CD4-positive, alpha-beta T cell treated with Interleukin-10 for 1 hour (primary cell): ENCODE data around the gene AQP5.

Experiments used
- DNase-seq: peaks from one replicate; pipeline ENCODE4 v3.0.0-alpha.2; 2020

AQP5 gene

DNA sequence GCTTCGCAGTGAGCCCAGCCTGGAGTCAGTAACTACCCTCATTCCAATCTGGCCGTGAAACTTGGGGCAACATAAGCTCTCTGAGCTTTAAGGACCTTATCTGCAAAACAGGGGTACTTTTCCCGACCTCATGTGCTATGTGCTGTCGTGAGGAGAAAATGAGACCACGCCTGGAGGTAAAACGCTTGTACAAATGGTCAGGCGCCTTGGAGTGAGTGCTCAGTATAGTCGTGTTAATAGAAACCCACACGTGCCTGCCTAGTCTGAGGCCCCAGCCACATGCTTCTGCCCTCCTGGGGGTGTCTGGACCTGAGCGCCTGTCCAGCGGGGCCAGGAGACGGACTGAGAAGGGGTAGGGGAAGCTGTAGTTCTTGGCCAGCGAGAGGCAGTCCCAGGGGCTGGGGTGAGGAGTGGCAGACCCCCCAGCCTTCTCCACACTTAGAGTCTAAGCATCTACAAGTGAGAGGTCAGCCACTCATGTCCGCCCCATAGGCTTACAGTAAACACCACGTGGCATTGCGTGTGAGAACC, 4.9 kb downstream of the AQP5 start:
- DNase-seq: no peak

DNA sequence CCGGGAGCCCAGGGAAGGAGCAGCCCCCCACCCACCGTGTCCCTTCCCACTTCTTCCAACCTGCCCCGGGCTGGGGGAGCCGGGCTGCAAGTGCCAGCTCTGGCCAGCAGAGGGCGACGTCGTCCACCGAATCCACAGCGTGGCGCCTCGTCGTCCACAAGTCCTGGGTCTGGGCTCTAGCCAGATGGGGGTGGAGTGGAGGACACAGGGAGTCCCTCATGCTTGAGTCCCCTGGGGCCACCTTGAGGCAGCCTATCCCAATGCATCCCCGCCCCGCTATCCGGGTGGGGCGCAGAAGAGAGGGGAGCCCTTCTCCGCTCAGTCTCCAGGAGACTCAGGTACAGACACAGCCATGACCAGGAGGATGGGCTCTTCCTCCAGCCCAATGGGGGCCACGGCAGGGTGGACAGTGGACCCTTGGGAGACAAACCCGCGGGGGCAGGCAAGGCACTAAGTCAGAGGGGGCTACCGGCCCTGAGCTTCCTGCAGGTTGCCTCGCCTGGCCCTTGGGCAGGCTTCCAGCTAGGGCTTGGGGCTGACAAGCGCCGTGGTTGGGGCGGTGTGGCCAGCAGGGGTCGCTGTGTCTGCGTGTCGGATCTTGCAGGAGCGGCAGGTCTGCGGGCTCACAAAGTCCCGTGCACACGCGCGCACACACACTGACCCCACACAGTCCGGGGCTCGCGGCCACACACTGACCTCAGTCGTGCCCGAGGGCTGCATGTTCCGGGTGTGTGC, 5.5 kb downstream of the AQP5 start:
- DNase-seq: peak; percentile 89

DNA sequence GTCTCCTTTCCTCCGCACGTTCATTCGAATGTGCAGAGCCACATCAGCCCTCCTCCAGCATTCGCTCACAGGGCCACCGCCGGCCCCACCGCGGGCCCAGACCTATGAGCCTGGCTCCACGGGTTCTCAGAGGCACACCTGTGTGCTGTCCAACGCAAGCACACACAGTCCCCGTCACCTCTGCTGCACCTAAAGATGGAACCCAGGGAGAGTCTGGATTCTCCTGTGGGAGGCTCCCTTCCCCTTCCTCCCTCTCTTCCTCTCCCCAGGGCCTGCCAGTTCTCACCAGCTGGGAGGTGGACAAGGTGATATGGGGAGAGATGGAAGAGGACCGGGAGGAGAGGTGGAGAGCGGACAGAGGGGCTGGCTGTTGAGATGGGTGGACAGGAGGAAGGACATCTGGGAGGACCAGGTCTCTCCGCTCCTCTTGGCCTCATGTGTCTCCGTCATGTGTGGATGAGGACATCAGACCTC, 6.1 kb downstream of the AQP5 start:
- no peak for DNase-seq

DNA sequence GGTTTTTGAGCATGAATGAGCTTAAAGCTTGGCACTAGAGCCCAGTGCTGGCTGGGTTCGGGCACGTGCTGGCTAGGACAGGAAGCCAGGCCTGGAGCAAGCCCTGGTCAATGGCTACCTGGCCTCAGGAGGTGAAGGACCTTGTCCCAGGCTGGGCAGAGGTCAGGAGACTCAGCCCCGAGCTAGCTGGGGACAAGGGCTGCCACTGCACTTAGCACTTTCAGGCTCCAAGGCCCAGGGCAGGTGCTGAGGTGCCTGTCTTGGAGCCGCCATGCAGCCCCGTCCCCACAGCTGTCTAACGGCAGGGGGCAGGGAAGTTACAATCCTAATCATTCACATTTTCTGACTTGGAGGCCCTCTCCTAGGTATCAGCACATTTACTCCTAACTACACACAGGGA, 6.8 kb downstream of the AQP5 start:
- DNase-seq: no peak

DNA sequence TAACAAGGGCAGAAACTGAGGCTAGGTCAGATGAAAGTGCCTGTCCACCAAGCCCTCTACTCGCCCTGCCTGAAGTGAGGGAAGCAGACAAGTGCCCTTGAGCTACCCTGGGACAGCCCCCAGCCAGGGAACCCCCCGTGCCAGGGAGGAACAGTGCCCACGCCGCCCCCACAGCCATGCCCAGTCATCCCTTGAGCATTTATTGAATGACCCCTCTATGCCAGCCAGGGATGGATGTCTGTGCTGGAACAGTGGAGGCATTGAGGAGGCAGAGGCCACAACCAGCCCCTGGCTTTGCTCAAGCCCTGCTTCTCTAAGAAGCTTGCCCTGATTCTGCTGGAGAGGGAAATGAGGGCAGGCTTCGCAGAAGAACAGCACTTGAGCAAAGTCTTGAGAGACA, 7.4 kb downstream of the AQP5 start:
- DNase-seq: no peak

DNA sequence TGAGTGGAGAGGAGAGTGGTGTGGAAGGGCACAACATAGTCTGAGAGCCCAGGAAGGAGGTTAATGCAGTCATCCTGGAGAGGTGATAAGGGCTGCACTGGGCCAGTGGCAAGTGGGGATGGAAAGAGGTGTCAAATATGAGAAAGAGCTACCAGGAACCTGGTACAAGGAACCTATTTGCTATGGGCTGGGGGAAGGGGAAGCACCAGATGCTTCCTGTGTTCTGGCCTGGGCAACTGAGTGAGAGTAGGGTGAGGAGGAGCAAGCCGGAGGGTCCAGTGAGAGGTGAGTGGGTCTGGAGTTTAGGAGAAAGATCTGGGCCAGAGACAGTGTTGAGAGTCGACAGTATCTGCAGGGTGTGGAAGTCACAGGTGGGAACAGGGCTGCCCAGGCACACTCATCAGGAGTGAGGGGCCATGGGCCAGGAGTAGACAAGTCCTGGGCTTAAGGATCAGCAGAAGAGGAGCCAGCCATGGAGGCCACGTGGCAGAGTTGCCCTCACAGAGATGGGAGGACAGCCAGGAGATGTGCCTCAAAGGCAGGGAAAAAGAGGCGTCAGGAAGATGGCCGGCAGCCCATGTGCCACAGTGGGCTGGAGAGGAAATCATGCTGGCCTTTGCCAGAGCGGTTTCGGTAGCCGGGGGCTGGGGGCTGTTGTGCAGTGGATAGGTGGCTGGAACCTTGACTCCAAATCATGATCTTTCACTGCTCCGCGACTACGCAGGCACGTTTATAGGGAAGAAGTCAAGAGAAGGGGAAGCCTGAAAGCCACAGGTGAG, 8.2 kb downstream of the AQP5 start:
- no peak for DNase-seq

DNA sequence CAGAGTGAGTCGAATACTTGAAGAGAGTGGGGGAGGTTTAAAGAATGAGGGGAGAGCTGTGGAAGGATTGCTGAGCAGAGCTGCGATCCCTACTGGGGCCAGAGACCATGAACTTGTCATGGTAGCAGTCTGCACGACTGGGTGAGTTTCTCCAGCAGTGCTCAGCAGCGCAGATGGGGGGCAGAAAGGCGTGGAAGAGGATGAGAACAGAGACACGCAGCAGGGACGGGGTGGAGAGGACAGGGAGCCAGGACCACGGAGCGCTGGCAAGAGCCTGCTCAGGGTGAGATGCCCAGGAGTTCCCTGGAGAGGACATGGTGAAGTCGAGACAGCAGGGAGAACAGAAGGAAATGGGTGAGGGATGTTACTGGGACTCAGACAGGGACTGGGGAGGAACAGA, 9.0 kb downstream of the AQP5 start:
- no peak for DNase-seq

DNA sequence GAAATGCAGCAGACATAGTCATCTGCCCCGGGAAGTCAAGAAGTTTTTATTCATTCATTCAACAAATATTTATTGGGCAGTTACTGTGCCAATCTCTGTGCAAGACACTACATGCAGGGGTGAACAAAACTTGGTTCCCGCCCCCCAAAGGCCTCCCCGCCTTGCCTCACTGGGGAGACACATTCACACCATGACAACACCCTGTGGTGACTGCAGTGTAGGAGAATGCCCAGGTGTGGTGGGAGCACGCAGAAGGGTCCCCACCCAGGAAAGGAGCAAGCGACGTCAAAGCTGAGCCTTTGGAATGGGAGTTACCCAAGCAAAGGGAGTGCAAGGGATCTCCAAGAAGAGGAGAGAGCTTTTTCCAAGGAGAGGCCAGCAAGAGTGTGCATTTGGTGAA, 9.5 kb downstream of the AQP5 start:
- no peak for DNase-seq

DNA sequence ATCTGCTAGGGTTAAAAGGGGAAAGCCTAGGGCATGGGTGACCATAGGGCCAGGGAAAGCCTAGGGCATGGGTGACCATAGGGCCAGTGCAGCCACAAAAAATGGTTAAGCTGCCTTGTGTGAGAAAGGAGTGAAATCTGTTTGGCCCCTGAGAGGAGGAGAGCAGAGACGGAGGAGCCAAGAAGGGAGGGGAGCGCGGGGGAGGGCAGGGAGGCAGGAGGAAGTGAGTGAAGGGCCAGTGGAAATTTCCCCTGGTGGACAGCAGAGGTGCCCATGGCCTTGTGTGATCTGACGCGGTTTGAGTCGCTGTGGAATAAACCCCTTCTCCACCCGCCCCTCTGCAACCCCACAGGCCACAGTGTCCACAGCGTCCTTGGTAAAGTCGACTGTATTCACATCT, 10.5 kb downstream of the AQP5 start:
- DNase-seq: no peak

DNA sequence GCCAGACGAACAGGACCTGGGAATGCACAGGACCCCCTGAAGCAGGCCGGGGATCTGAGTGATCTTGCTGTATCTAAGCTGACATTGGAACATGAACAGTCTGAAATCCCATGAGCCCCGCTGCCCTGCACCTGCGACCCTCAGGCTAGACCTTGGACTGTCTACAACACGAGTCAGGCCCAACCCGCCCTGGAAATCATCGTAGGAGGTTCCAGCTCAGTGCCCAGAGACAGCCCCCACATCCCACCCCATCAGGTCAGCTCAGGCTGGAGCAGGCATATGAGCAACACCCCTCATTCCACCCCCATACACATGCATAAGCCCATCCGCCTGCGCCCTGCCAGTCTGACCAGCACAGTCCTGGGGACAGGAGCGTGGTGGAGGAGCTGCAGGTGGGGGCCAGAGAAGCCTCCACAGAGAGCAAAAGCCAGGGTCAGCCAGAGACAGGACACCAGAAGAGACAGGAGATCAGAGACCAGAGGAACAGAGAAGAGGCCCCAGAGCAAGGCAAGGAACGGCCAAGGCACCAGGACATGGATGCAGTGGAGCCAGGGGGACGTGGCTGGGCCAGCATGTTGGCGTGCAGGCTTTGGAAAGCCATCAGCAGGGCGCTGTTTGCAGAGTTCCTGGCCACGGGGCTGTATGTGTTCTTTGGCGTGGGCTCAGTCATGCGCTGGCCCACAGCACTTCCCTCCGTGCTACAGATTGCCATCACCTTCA, 11.1 kb downstream of the AQP5 start, which contains the start of gene AQP6:
Gene AQP6, plus strand, starts transcription at position 307 of the 720 bp plus-strand sequence. Its CDS starts 227 bp downstream, at position 534.
- no peak for DNase-seq

DNA sequence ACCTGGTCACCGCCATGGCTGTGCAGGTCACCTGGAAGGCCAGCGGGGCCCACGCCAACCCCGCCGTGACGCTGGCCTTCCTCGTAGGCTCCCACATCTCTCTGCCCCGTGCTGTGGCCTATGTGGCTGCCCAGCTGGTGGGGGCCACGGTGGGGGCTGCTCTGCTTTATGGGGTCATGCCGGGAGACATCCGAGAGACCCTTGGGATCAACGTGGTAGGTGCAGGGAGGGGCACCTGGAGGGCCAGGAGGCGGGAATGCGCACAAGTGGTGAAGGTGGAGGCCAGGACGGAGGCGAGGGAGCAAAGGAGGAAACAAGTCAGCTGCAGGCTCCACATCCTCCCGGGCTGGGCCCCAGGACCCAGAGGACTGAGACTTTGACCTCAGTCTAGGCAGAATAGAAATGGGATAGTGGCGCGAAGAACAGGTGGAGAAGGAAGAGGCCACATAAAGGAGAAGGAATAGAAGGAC, 11.7 kb downstream of the AQP5 start:
- no peak for DNase-seq

DNA sequence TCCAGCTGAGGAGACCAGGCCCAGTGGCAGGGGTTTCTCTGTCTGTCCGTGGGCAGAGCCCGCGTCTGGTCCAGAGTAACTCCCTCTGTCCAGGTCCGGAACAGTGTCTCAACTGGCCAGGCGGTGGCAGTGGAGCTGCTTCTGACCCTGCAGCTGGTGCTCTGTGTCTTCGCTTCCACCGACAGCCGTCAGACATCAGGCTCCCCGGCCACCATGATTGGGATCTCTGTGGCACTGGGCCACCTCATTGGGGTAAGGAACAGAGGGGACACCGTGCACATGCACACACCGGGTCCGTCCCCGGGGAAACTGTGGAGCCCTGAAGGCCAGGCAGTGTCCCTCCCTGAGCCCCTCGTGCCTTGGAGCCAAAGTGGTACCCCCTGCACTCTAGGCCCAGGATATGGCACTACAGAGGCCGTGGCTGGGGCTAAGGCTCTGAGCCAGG, 12.6 kb downstream of the AQP5 start:
- no peak for DNase-seq

DNA sequence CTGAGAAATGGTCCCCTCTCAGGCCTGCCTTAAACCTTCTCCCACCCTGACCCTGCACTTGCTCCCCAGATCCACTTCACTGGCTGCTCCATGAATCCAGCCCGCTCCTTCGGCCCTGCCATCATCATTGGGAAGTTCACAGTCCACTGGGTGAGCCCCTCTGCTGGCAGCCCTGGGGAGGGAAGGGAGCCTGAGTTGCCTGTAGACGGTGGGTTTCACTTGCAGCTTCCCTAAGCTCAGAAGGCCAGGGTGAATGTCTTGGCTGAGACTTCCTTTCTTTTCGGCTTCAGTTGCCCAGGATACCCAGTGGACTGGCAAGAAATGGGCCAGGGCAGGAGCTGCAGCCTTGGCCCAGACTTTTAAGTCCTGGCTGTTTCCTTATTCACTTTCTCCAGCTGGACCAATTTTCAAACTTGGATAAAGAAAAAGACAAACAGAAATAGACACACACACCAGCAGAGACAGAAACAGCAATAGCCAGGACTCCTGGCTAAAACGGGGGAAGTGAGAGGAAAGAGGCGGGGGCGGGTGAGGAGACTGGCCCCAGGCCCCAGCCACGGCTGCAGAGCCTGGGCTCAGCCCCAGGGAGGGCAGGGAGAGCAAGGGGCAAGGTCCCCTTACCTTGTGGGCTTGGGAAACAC, 13.1 kb downstream of the AQP5 start:
- DNase-seq: no peak

DNA sequence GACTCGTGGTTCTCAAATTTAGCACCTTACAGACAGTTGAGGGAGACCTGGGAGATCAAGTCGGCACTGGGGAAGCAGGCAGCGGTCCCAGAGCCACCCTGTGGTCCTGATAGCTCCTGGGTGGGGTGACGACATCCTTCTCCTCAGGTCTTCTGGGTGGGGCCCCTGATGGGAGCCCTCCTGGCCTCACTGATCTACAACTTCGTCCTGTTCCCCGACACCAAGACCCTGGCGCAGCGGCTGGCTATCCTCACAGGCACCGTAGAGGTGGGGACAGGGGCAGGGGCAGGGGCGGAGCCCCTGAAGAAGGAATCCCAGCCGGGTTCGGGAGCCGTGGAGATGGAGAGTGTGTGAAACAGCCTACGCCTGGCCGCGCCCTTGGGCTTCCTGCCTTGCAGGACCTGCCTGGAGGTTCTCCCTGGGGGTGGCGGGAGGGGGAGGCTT, 13.7 kb downstream of the AQP5 start:
- DNase-seq: no peak

DNA sequence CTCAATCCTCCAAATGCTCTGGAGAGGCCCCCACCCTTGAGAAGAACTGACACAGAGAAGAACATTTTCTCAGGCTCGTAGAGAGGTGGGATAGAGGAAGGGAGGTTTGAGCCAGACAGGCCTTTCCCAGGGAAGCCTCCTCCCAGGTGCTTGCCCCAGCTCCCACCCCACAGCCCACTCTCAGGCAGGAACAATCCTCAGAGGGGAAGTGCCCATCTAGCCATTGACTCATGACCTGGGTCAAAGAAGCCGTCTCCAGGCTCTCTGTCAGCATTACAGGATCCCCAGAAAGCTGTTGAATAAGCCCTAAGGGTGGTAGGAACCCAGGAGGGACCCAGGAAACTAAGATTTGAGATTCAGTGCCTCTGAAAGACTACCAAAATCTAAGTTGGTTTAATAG, 14.9 kb downstream of the AQP5 start:
- no peak for DNase-seq

DNA sequence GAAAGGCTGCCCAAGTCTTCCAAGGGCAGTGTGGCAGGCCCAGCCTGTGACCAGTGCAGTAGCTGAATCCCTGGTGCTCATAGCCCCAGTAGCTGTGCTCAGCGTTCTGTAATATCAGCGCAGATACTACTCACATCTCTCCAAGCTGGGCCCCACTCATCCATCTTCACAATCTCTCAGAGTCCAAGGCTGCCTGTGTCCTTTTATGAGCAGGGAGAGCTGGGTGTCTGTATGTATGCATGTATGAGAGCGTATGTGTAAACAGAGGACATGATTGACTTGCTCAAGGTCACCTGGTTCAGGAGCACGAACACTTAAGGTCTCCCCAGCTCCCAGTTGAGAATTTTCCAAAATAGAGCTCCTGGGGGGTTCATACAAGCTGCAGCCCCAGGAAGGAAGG, 16.5 kb downstream of the AQP5 start:
- DNase-seq: no peak

DNA sequence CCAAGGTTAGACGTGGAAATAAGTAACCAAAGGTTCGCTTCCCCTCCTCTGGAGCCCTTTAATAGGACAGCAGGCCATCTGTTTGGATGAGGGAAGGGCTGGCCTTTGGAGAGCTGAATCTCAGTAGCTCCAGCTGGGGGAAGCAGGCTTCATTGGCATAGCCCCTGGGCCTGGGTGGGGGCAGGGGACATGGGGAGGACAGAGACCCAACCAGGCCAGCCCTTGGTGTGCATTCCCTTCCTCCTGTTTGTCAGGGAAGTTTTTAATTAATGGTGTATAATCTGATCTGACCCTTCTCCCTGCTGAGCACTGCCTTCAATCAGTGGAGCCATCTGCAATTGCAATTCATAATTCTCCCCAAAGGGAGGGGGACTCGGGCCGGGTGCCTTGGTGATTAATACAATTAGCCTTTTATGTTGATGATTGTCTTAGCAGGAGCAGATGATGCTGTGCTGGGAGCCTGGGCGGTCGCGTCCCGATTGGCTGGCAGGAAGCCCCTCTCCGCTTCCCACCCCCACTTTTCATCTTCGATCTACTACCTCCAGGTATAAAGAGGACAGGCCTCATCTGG, 17.4 kb downstream of the AQP5 start:
- no peak for DNase-seq

DNA sequence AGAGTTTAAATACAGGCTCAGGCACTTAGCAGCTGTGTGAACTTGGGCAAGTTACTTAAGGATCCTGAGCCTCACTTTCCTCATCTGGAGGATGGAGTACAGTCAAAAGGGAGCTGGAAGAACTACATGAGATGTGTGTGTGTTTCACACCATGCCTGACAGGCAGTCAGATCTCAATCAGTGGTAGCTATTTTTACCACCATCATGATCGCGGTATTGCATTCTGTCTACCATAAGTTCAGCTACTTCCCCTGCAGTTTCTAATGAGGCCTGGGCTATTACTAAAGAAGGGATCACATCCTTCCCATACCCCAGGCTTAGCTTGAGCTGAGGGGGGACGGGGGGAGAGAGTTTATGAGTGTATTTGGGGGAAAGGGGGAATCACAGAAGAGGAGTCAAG, 18.1 kb downstream of the AQP5 start:
- DNase-seq: no peak

DNA sequence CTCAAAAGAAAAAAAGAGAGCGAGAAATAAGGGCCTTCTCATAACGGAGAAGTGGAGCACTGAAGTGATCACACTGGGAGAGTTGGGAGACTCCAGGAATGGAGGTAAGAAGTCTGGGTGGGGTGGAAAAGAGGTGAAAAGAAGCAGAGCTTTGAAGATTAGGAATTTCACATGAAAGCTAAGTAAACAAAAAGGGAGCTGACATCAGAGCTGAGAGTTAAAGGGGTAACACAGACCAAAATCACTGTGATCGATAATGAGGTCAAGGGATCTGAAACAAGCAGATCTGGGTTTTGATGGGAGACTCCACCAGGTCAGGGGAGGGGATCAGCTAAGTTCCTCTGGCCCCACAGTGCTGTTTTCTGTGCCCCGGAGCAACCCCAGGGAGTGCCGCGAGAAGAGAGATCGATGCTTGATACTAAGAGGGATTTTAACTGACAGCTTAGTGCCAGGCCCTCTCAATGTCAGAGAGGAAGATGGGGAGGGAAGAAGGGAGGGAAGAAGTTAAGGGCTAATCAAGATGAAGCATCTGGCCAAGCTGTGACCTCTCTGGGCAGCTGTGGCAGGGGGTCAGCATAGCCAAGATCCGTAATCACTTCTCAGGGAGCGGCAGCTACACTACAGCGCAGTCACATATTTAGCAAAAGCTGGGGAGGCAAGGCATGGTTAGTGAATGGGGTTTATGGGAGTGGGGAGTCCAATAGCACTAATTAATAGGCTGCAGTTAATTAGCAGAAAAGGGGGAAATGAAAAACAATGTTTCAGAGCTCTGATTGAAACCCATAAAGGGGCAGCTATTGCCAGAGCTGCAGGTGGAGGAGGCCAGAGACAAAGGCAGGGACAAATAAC, 19.1 kb downstream of the AQP5 start:
- DNase-seq: no peak

DNA sequence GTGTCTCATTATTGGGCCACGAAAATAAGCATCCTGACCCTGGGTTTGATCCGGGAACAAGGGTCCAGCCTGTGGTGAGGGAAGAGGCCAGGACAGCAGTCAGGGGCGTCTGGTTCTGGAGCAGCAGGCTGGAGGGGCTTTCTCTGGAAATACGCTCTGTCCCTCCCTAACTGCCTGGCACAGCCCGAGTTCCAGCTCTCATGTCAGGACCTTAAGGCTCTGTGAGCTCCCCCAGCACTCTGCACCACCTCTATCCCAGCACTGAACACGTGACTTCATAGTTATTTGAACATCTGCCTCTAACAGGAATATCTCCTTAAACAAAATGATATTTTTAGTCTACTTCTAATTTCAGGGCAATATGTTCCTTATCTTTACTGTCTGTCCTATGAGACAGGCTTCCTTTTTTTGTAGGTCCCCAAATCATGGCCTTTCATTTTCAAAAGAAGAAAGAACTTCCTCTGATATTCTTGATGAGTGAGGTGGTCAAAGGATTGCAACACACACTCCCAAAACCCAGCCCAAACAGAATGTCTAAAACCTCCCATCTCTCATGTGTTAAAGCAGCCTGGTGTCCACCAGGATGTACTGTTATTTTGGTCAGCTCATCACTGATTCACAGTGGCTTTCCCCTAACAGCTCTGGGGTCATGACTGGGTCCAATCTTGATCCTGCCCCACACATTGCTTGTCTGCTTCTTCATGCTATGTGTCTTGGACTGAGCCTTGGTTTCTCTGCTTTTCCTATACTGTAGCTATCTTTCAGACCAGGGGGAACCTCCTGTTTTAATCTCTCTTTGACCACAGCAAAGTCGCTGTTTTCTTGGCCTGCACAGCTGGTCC, 20.8 kb downstream of the AQP5 start:
- DNase-seq: no peak
